ENCODE data around the gene ADARB2.

Gene ADARB2

GRCh38 chr10:1531883-1532597 lies 205.3 kb downstream of the ADARB2 start:
- DNase-seq (ENCODE audit: low read depth) = no peak
- no peak overlapping the region for H3K4me3 ChIP-seq (ENCODE audit: control insufficient read depth, low read depth, low read length)
- TF ChIP-seq CTCF (conservative IDR thresholded peaks at IDR 0.05; ENCODE audit: control insufficient read depth, insufficient read depth, low read depth, low read length) = no peak

- no peak for TF ChIP-seq CTCF (conservative IDR thresholded peaks at IDR 0.05; ENCODE audit: control insufficient read depth, insufficient read depth, low read depth, low read length)
- H3K4me3 ChIP-seq (ENCODE audit: control insufficient read depth, low read depth, low read length) = no peak overlapping the region
- no peak for DNase-seq (ENCODE audit: low read depth)
Observed at GRCh38 chr10:1530871-1531517, 206.3 kb downstream of the ADARB2 start.

- TF ChIP-seq CTCF (conservative IDR thresholded peaks at IDR 0.05; ENCODE audit: control insufficient read depth, insufficient read depth, low read depth, low read length) = no peak
- DNase-seq (ENCODE audit: low read depth) = no peak
- no peak overlapping the region for H3K4me3 ChIP-seq (ENCODE audit: control insufficient read depth, low read depth, low read length)
Observed at GRCh38 chr10:1529806-1530413, 207.4 kb downstream of the ADARB2 start.

- TF ChIP-seq CTCF (conservative IDR thresholded peaks at IDR 0.05; ENCODE audit: control insufficient read depth, insufficient read depth, low read depth, low read length) = no peak
- H3K4me3 ChIP-seq (ENCODE audit: control insufficient read depth, low read depth, low read length) = no peak overlapping the region
- DNase-seq (ENCODE audit: low read depth) = no peak
Observed at GRCh38 chr10:1527951-1528350, 209.4 kb downstream of the ADARB2 start.

GRCh38 chr10:1526436-1527055 lies 210.8 kb downstream of the ADARB2 start:
- no peak for TF ChIP-seq CTCF (conservative IDR thresholded peaks at IDR 0.05; ENCODE audit: control insufficient read depth, insufficient read depth, low read depth, low read length)
- H3K4me3 ChIP-seq (ENCODE audit: control insufficient read depth, low read depth, low read length) = no peak overlapping the region
- no peak for DNase-seq (ENCODE audit: low read depth)

- no peak overlapping the region for H3K4me3 ChIP-seq (ENCODE audit: control insufficient read depth, low read depth, low read length)
- DNase-seq (ENCODE audit: low read depth) = no peak
- no peak for TF ChIP-seq CTCF (conservative IDR thresholded peaks at IDR 0.05; ENCODE audit: control insufficient read depth, insufficient read depth, low read depth, low read length)
Observed at GRCh38 chr10:1525354-1526162, 211.8 kb downstream of the ADARB2 start.

Data from fibroblast of mammary gland (primary cell).